HepG2 (cell line): ENCODE data around the gene FBLL1. TPM values are rescaled to one million over a fixed set of nuclear protein-coding genes. Genes with fewer than 3 reads are reported as not detected.

Experiments used
- ATAC-seq: fragments of 200-7000 bp; cut with Tn5 transposase; 3 replicates; pipeline ENCODE4 v1.9.1; 2020; ENCODE audit warnings: mild to moderate bottlenecking, moderate library complexity
- BruUV-seq: library from RNA; stranded (reverse); fragments of 400-500 nt; replicated peaks from 2 replicates; lab custom pipeline; 2021; lab: Mats Ljungman, UMichigan
- CTCF ChIA-PET: fragments of 300-600 bp; formaldehyde crosslinking; extraction: SDS; loops from one replicate; lab custom pipeline; 2021; ENCODE audit warnings: low total read pairs, inconsistent platforms, low intra/inter-chr PET ratio; lab: Yijun Ruan, JAX
- POLR2A ChIA-PET: fragments of 350-600 bp; sonication (Branson Sonifier 250); formaldehyde crosslinking; loops from one replicate; lab custom pipeline; 2020; ENCODE audit warnings: antibody characterized with exemption, inconsistent platforms; lab: Yijun Ruan, JAX
- DNase-seq: peaks from one replicate; pipeline ENCODE4 v3.0.0-alpha.2; 2015; ENCODE audit warnings: low spot score
- FAIRE-seq: peaks from 3 replicates; lab custom pipeline; 2011; peaks lifted over from hg19 to GRCh38; lab: Jason Lieb, UNC
- H2AFZ ChIP-seq: one replicate; pipeline ENCODE4 v1.6.1; 2011; ENCODE audit warnings: low read length, inconsistent platforms
- H3K27ac ChIP-seq: fragments of 300-600 bp; 3 replicates; pipeline ENCODE4 v1.8.0; 2011; ENCODE audit warnings: mixed run types, mild to moderate bottlenecking, mixed read lengths, low read length, inconsistent platforms; ENCODE audit not compliant: insufficient read depth; ENCODE audit errors: extremely low read length
- H3K27me3 ChIP-seq, 2 experiments: fragments of 200-600 bp in 1 of 2; 2 replicates in 1 of 2; 3 replicates in 1 of 2; pipeline versions ENCODE4 v1.6.0 to v1.8.0; 2011; ENCODE audit warnings: low read length in 2 of 2, mild to moderate bottlenecking in 2 of 2, moderate library complexity in 2 of 2, inconsistent platforms in 1 of 2; ENCODE audit not compliant: insufficient read depth in 2 of 2, control insufficient read depth in 1 of 2
- H3K36me3 ChIP-seq, 2 experiments: fragments of 200-600 bp in 1 of 2; replicated peaks in 1 of 2; 2 replicates in 1 of 2; 3 replicates in 1 of 2; pipeline versions ENCODE4 v1.5.1 to v1.8.0; 2011; ENCODE audit warnings: low read length in 2 of 2, inconsistent platforms in 1 of 2; ENCODE audit not compliant: insufficient read depth in 2 of 2, control insufficient read depth in 1 of 2
- H3K4me1 ChIP-seq: 2 replicates; pipeline ENCODE4 v1.5.1; 2012; ENCODE audit warnings: low read length, inconsistent platforms; ENCODE audit not compliant: insufficient read depth
- H3K4me2 ChIP-seq: 2 replicates; pipeline ENCODE4 v1.6.0; 2011; ENCODE audit warnings: low read depth, low read length, inconsistent platforms
- H3K4me3 ChIP-seq, 3 experiments: fragments of 200-600 bp in 1 of 3; sonication (generic), shearing (Covaris generic) in 1 of 3; replicated peaks in 1 of 3; 2 replicates each; pipeline ENCODE4 v1.5.1; 2011 to 2016; ENCODE audit warnings: low read length in 3 of 3, inconsistent platforms in 2 of 3, low read depth in 2 of 3, mild to moderate bottlenecking in 2 of 3, control low read depth in 1 of 3, mixed read lengths in 1 of 3; ENCODE audit not compliant: insufficient read depth in 1 of 3
- H3K79me2 ChIP-seq: one replicate; pipeline ENCODE4 v1.6.1; 2011; ENCODE audit warnings: low read length, inconsistent platforms; ENCODE audit not compliant: insufficient read depth
- H3K9ac ChIP-seq: 2 replicates; pipeline ENCODE4 v1.6.0; 2011; ENCODE audit warnings: mild to moderate bottlenecking, low read depth, low read length, inconsistent platforms; ENCODE audit not compliant: insufficient read depth
- H3K9me3 ChIP-seq: 2 replicates; pipeline ENCODE4 v1.5.1; 2012; ENCODE audit warnings: mild to moderate bottlenecking, low read length
- H4K20me1 ChIP-seq: 2 replicates; pipeline ENCODE4 v1.6.0; 2011; ENCODE audit warnings: inconsistent platforms, mild to moderate bottlenecking, low read length, moderate library complexity; ENCODE audit not compliant: insufficient read depth
- ATRX ChIP-seq: sonication (generic); formaldehyde crosslinking; IDR thresholded peaks from 2 replicates; pipeline ENCODE4 v1.4.0; 2020; ENCODE audit warnings: missing genetic modification reagents, borderline replicate concordance
- BRF2 ChIP-seq: sonication (generic); formaldehyde crosslinking; IDR thresholded peaks from 2 replicates; pipeline ENCODE4 v1.8.1; 2022; ENCODE audit warnings: mild to moderate bottlenecking, missing genetic modification reagents
- CHD4 ChIP-seq: fragments of 200-600 bp; sonication (generic); IDR thresholded peaks from 2 replicates; pipeline ENCODE4 v1.7.0; 2017; ENCODE audit warnings: mild to moderate bottlenecking, low read length, borderline replicate concordance
- HMG20B ChIP-seq: conservative IDR thresholded peaks from 2 replicates; pipeline ENCODE4 v1.6.1; 2016; ENCODE audit warnings: missing genetic modification reagents, missing compliant biosample characterization
- KDM2A ChIP-seq: sonication (generic); formaldehyde crosslinking; IDR thresholded peaks from 2 replicates; pipeline ENCODE4 v1.4.0; 2020; ENCODE audit warnings: low read depth, missing genetic modification reagents, borderline replicate concordance
- MED8 ChIP-seq: sonication (generic); formaldehyde crosslinking; IDR thresholded peaks from 2 replicates; pipeline ENCODE4 v1.8.1; 2023; ENCODE audit warnings: mild to moderate bottlenecking, missing genetic modification reagents; ENCODE audit not compliant: insufficient replicate concordance
- MEIS1 ChIP-seq: sonication (generic); formaldehyde crosslinking; IDR thresholded peaks from 2 replicates; pipeline ENCODE4 v1.9.0; 2021; ENCODE audit warnings: mild to moderate bottlenecking, missing genetic modification reagents, moderate library complexity, borderline replicate concordance
- RAD21 ChIP-seq: fragments of 450-650 bp; formaldehyde crosslinking; IDR thresholded peaks from 2 replicates; pipeline ENCODE4 v1.5.0; 2020; ENCODE audit warnings: mild to moderate bottlenecking
- RBFOX2 ChIP-seq: fragments of 200-400 bp; formaldehyde crosslinking; IDR thresholded peaks from 2 replicates; pipeline ENCODE4 v1.6.1; 2017; ENCODE audit warnings: low read depth, mild to moderate bottlenecking, low read length
- RBM22 ChIP-seq: fragments of 200-400 bp; formaldehyde crosslinking; optimal IDR thresholded peaks from 2 replicates; pipeline ENCODE3; 2017; ENCODE audit warnings: mild to moderate bottlenecking, low read length, moderate library complexity
- STAT5B ChIP-seq: sonication (generic); formaldehyde crosslinking; IDR thresholded peaks from 2 replicates; pipeline ENCODE4 v1.4.0; 2020; ENCODE audit warnings: missing genetic modification reagents
- SYNCRIP ChIP-seq: fragments of 200-400 bp; formaldehyde crosslinking; IDR thresholded peaks from 2 replicates; pipeline ENCODE4 v1.6.1; 2018; ENCODE audit warnings: mild to moderate bottlenecking, low read depth, low read length; ENCODE audit not compliant: insufficient read depth
- THAP11 ChIP-seq: IDR thresholded peaks from 2 replicates; pipeline ENCODE4 v1.6.1; 2016; ENCODE audit warnings: missing biosample characterization, missing genetic modification reagents
- ZNF24 ChIP-seq: fragments of 450-650 bp; IDR thresholded peaks from 2 replicates; pipeline ENCODE4 v1.6.1; 2017; ENCODE audit warnings: antibody characterized with exemption, mild to moderate bottlenecking
- ZNF263 ChIP-seq: sonication (generic); formaldehyde crosslinking; IDR thresholded peaks from 2 replicates; pipeline ENCODE4 v1.4.0; 2020; ENCODE audit warnings: missing genetic modification reagents
- ZNF296 ChIP-seq: sonication (generic); formaldehyde crosslinking; conservative IDR thresholded peaks from 2 replicates; pipeline ENCODE4 v1.5.0; 2020; ENCODE audit warnings: mild to moderate bottlenecking, missing genetic modification reagents
- ZNF777 ChIP-seq: sonication (generic); formaldehyde crosslinking; IDR thresholded peaks from 2 replicates; pipeline ENCODE4 v1.4.0; 2020; ENCODE audit warnings: missing genetic modification reagents
- WGBS: methylation state at CpG from one replicate; pipeline ENCODE4 v1.1.6; 2017; ENCODE audit warnings: low lambda C conversion rate; 5-methylcytosine and 5-hydroxymethylcytosine counted together
- in situ Hi-C: cut with HindIII; loops from 2 replicates; pipeline ENCODE4 v1.10.0; 2017; ENCODE audit warnings: low pct_unique_long_range_greater_than_20kb; ENCODE audit not compliant: extremely low pct_ligation_motif_present
- intact Hi-C: fragments of 100-400 bp; cut with micrococcal nuclease; formaldehyde crosslinking; loops from one replicate; pipeline ENCODE4 v1.10.0; 2022; ENCODE audit not compliant: unreplicated experiment
- polyA plus RNA-seq, 8 experiments: library from polyadenylated mRNA; depleted of rRNA in 3 of 8; stranded (reverse) in 7 of 8; unstranded in 1 of 8; fragments of >200 nt; fragmentation: Illumina TruSeq in 4 of 8; extraction: Trizol in 4 of 8; gene quantifications; 2 replicates each; pipeline versions ENCODE4 v1.2.1 to v1.2.3, GENCODE V29; 2011 to 2016; ENCODE audit warnings: low read depth in 4 of 8, missing spikeins in 1 of 8, mixed read lengths in 1 of 8; ENCODE audit not compliant: insufficient read depth in 1 of 8
- total RNA-seq, 5 experiments: library from RNA; depleted of rRNA; stranded (reverse); fragments of >200 nt; fragmentation: Illumina TruSeq; extraction: Trizol; gene quantifications; 2 replicates each; pipeline ENCODE4 v1.2.3, GENCODE V29; 2016; ENCODE audit warnings: low read depth in 1 of 5

The FBLL1 gene
- total and polyA plus RNA-seq, 2 of the 13 experiments (the other 11 are each of a cell fraction or from before 2014, with no cell fraction given), result 0.17 to 0.18 TPM

- no peak for TF ChIP-seq BRF2
These were observed 23.0 kb downstream of the FBLL1 start (continued) for GRCh38 chr5:168552146-168552545.

- intact Hi-C loops, result no loop called here
- no TSS peak for BruUV-seq
- no peak for FAIRE-seq
These were observed 24.4 kb downstream of the FBLL1 start for GRCh38 chr5:168553377-168554130.

GRCh38 chr5:168557389-168557788, 28.3 kb downstream of the FBLL1 start:
- Histone ChIP-seq H2AFZ (no peak overlapping the region), H3K27me3 (no peaks in the 10 kb centered on the region), H3K36me3 (peaks cover 24 to 75% of the 10 kb centered on the region in 2 experiments)
- no peak for ATAC-seq
- CTCF ChIA-PET, result no interaction called here
- no TSS peak for BruUV-seq
- TF ChIP-seq CHD4 (no peak), RBFOX2 (no peak), HMG20B (CRISPR knock-in tag) (no peak), RAD21 (CRISPR knock-in tag) (no peak), THAP11 (CRISPR knock-in tag) (no peak), ATRX (no peak), ZNF24 (no peak), SYNCRIP (no peak), ZNF296 (CRISPR knock-in tag) (no peak), ZNF263 (CRISPR knock-in tag) (no peak)
- TF ChIP-seq, all 625 proteins: peak for 0
- H3K4me3 ChIP-seq, result no peak overlapping the region
- intact Hi-C loops (no loop called here), in situ Hi-C loops (no loop called here)
- H3K9ac ChIP-seq, result no peak overlapping the region
- H3K4me1 ChIP-seq, result peaks cover 4% of the 10 kb centered on the region
- FAIRE-seq (no peak), DNase-seq (no peak)
- no peak overlapping the region for H3K27ac ChIP-seq
- 97% methylated on average over 2 of the region's 2 CpGs for WGBS
- H3K4me2 ChIP-seq, result no peak overlapping the region
- POLR2A ChIA-PET, result no interaction called here
- peaks cover 3% of the 10 kb centered on the region for H3K79me2 ChIP-seq
- H3K9me3 ChIP-seq, result no peaks in the 10 kb centered on the region
- peaks cover 10% of the 10 kb centered on the region for H4K20me1 ChIP-seq

More at GRCh38 chr5:168553377-168554130, 24.4 kb downstream of the FBLL1 start:
- 99% methylated on average over 2 of the region's 2 CpGs for WGBS
- CTCF ChIA-PET, result no interaction called here
- Histone ChIP-seq H2AFZ (no peak overlapping the region), H3K27me3 (no peaks in the 10 kb centered on the region), H3K27ac (no peak overlapping the region), H3K4me1 (no peaks in the 10 kb centered on the region), H3K79me2 (peaks cover 4% of the 10 kb centered on the region), H4K20me1 (peaks cover 14% of the 10 kb centered on the region), H3K9ac (no peak overlapping the region), H3K9me3 (no peaks in the 10 kb centered on the region), H3K36me3 (peaks cover 20 to 61% of the 10 kb centered on the region in 2 experiments; a peak in 4 of 5 replicates), H3K4me2 (no peak overlapping the region), H3K4me3 (no peak overlapping the region)
- ATAC-seq (no peak; the same call in 2 of the 3 replicates), DNase-seq (no peak)
- in situ Hi-C loops, result no loop called here
- TF ChIP-seq MEIS1, result no peak
- TF ChIP-seq MED8 (CRISPR knock-in tag), result no peak
- no peak for TF ChIP-seq ZNF777 (CRISPR knock-in tag)
- no peak for TF ChIP-seq STAT5B
- peak; percentile 18 for TF ChIP-seq RBM22
- no peak for TF ChIP-seq KDM2A (CRISPR knock-in tag)
- POLR2A ChIA-PET, result no interaction called here
